Cortex of kidney (tissue), 1 donor: Measurements from ENCODE around the gene SEL1L2.

Experiments
- DNase-seq: peaks from one replicate; lab custom pipeline; 2025; lab: John Stamatoyannopoulos, UW

Gene SEL1L2

DNA sequence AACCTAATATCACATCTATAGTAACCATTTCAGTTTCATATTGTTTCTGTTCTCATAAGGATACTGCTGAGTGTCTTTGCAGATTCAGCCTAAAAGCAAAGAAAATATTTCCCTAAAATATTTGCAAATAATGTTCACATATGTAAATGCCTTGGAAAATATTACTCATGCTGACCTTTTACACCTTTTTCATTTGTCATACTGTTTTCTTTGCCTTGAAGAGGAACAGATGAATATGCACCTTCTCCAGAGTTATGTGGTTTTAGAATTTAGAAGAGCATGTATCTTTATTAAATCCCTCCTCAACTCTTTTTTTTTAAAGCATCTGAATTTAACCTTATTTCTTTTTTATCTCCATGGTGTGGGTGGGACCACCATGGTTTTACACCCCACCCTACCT is 173.1 kb downstream of the SEL1L2 start:
- DNase-seq, result no peak

DNA sequence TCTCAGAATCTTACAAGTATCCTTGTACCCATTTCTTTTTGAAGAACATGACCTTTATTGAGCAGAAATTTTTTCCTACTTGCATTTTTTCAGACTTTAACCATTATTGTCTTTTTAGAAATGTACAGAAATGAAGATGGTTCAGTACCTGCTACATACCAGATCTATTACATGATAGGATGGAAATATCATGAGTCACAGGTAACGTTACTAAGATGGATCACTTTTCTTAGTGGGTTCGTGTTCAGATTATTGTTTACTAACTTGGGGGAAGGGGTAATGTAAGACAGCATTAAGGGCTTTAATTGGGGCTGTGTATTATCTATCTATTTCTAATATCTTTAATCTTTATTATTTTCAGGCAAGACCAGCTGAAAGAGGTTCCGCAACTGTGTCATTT is 173.7 kb downstream of the SEL1L2 start:
- no peak for DNase-seq

DNA sequence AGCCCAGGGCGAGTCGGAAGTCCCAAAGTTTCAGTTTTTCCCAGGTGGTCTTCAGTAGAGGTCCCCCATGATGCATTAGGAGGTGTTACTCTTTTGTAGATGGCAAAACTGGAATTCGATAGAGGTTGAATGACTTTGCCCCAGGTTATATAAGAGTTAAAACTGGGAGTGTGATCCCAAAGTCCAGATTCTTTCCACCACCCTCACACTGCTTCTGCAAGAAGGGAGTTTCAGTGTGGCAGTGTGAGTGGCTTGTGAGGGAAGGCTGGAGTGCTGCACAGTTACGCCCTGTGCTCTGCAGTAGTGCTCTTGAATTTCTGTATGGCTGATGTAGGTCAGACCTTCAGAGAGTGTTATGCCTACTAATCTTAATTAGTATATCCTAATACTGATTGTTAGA is 175.7 kb downstream of the SEL1L2 start:
- no peak for DNase-seq

DNA sequence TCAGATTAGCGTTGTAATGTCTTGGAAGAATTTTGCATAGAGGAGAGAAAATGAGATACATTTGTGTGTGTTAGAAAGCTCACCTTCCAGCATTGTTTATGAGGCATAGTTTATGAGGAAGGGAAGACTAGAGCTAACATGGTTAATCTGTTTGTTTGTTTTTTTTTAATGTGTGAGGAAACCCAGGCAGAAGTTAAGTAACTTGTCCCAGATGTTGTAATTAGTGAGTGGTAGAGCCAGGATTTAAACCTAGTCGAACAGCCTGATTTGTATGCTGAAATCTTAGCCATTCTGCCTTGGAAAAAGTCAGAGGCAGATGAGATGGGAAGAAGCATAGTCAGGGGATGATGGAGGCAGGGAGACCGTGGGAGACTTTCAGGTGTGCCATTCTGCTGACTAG is 176.5 kb downstream of the SEL1L2 start:
- no peak for DNase-seq

DNA sequence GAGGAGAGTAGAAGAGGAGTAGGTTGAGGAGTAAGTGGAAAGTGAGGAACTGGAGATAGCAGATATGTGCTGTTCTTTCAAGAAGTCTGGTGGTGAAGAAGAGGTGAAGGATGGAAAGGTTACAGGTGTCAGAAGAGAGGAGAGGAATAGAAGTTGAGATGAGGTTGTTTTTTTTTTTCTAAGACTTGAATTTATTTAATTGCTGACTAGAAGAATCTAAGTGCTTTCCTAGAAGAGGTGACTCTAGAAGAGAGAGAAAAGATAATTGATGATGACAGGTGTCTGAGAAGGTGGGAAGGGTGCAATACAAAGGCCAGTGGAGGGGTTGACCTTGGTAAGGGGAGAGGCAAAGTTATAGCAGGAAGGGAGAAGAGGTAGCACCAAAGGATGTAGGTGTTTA is 180.0 kb downstream of the SEL1L2 start:
- DNase-seq, result no peak

DNA sequence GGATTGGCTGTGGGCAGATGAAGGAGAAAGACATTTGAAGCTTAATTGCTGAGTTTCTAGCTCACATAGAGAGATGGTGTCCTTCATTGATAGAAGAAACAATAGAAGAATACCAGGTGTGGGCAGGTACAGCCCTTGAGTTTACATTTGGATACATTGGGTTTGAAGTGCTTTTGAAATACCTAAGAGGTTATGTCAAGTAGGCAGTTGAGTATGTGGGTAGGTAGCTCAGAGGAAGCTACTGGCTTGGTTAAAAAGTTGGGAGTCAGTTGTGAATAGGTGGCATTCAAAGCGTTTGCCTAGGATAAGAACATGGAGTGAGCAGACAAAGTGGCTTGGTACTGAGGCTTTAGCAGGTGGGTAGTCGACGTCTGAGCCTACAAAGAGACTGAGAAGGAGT is 180.6 kb downstream of the SEL1L2 start:
- no peak for DNase-seq

DNA sequence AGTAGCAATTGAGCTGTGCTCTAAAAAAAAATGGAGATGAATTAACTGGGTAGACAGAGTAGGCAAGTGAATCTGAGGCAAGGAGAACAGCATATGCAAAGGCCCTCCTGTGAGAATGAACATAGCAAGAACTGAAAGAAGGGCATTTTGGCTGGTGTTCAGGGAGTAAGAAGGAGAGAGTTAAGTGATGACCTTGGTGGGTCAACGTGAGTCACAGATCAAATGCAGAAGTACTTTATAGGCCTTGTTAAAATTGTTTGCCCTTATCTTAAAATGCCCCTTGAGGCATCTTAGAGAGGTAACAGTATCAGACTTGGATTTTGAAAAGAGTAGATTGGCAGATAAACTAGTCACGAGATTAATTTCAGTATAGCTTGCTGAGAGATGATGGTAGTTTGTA is 181.0 kb downstream of the SEL1L2 start:
- no peak for DNase-seq

DNA sequence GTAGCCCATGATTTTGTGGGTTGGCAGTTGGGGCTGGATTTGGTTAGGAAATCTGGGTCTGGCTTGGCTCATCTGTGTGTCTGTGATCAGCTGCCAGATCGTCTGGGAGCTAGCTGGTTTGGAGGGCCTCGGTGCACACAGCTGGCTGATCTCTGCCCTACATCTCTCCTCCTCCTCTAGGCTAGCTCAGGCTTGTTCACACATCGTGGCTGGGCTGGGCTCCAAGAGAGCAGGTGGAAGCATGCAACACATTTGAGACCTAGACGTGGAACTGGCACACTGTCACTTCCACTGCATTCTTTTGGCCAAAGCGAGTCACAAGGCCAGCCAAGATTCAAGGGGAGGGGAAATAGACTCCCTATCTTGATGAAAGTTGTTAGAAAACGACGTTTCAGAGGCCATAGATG is 189.7 kb downstream of the SEL1L2 start:
- DNase-seq, result no peak

DNA sequence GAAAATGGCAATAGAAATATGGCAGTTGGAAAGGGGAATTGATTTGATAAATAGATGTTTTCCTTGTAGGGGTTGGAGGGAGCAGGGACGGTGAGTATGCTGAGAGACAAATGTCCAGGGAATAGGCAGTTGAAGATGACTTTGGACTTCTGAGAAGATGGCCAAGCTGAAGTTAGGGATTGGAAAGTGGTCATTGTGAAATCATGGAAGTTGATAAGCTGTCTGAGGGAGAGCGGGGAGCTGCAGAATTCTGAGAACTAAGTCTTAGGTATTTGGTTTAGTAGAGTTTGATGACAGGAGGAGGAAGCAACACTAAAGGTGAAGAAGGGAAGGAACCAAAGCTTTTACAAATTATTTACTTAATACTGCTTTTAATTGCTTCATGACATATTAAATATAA is 190.4 kb downstream of the SEL1L2 start:
- no peak for DNase-seq
